DOHH2 (cell line): Measurements from ENCODE around the gene ITPR2.

Experiments used
- EZH2phosphoT487 ChIP-seq: fragments of 200-600 bp; sonication (generic); IDR thresholded peaks from 2 replicates; pipeline ENCODE4 v1.6.1; 2017; ENCODE audit warnings: borderline replicate concordance, mild to moderate bottlenecking, antibody characterized with exemption, low read length, moderate library complexity, mixed read lengths
- TF ChIP-seq, protein P1 (sequence below): fragments of 200-600 bp; sonication (generic); IDR thresholded peaks from one replicate; pipeline ENCODE4 v1.5.1; 2014; ENCODE audit warnings: antibody characterized with exemption, mild to moderate bottlenecking, low read depth, low read length; ENCODE audit not compliant: poor library complexity, severe bottlenecking

DNA sequence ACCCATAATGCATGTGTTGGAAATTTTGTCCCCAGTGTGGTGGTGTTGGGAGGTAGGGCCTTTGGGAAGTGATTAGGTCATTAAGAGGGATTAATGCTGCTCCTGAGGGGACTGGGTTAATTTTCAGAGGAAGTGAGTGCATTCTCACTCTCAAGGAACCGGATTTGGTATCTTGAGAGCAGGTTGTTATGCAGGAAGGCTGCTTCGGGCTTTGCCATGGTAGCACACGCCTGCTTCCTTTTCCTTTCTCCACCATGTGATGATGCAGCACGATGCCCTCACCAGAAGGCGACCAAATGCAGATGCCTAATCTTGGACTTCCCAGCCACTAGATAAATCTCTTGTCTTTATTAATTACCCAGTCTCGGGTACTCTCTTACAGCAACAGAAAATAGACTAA, 380.5 kb downstream of the ITPR2 start:
- TF ChIP-seq, protein P1, sequence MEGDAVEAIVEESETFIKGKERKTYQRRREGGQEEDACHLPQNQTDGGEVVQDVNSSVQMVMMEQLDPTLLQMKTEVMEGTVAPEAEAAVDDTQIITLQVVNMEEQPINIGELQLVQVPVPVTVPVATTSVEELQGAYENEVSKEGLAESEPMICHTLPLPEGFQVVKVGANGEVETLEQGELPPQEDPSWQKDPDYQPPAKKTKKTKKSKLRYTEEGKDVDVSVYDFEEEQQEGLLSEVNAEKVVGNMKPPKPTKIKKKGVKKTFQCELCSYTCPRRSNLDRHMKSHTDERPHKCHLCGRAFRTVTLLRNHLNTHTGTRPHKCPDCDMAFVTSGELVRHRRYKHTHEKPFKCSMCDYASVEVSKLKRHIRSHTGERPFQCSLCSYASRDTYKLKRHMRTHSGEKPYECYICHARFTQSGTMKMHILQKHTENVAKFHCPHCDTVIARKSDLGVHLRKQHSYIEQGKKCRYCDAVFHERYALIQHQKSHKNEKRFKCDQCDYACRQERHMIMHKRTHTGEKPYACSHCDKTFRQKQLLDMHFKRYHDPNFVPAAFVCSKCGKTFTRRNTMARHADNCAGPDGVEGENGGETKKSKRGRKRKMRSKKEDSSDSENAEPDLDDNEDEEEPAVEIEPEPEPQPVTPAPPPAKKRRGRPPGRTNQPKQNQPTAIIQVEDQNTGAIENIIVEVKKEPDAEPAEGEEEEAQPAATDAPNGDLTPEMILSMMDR = no peak
- TF ChIP-seq EZH2phosphoT487 = no peak
